Fibroblast of skin of left biceps (primary cell): ENCODE data around the gene COL9A1.
A peak's percentile ranks its signal among the peaks of the same experiment; 100 is the strongest.
"Not testable (repeated sequence)": the region's sequence is repeated elsewhere in the genome, so short reads cannot be mapped to it uniquely, and the experiment has no call there.

Source experiments
- DNase-seq, 2 experiments: peaks; one replicate each; pipeline ENCODE4 v3.0.0-alpha.2; 2013; ENCODE audit warnings: low read depth in 2 of 2

Gene COL9A1

DNA sequence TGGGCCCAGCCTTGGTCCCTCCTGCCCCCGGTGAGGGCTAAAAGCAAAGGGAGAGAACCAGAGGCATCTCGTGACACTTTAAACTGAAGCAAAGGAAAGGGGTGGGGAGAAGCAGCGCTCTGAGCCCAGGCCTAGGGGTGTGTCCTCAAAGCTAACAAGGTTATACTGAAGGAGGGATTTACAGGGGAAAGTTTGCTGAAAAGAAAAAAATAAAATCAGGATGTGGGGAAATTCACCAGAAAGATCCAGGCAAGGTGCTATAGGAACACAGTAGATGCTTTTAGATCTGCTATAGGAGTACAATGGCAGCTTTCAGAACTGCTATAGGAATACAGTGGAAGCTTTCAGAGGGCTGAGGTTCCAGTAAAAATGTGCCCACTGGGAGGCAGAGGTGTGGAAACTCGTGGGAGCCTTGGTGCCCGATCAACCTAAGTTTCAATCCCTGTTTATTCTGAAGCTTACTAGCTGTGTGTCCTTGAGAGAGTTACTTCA is at the start of gene COL9A1:
Gene COL9A1 (minus strand): TSS at position 51 of the 492 bp plus-strand sequence. CDS start 160 bp downstream, outside the sequence.
- DNase-seq: no peak

- DNase-seq: no peak
These were observed 48.6 kb upstream of the COL9A1 start for GRCh38 chr6:70351461-70351860.

- no peak for DNase-seq
These were observed 42.7 kb upstream of the COL9A1 start for GRCh38 chr6:70345619-70346018.

- no peak for DNase-seq
These were observed 40.4 kb upstream of the COL9A1 start for GRCh38 chr6:70343313-70343712.

GRCh38 chr6:70339810-70340209 is 36.9 kb upstream of the COL9A1 start:
- not testable (repeated sequence) for DNase-seq

DNA sequence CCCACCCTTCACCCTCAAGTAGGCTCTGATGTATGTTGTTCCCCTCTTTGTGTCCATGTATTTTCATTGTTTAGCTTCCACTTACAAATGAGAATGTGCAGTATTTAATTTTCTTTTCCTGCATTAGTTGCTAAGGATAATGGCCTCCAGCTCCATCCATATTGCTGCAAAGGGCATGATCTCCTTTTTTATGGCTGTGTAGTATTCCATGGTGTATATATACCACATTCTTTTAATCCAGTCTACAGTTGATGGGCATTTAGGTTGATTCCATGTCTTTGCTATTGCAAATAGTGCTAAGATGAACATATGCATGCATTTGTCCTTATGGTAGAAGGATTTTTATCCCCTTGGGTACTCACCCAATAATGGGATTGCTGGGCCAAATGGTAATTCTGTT is 35.9 kb upstream of the COL9A1 start:
- no peak for DNase-seq

- DNase-seq: no peak
These were observed 34.8 kb upstream of the COL9A1 start for GRCh38 chr6:70337743-70338105.

GRCh38 chr6:70336996-70337742 is 34.3 kb upstream of the COL9A1 start:
- no peak for DNase-seq

DNA sequence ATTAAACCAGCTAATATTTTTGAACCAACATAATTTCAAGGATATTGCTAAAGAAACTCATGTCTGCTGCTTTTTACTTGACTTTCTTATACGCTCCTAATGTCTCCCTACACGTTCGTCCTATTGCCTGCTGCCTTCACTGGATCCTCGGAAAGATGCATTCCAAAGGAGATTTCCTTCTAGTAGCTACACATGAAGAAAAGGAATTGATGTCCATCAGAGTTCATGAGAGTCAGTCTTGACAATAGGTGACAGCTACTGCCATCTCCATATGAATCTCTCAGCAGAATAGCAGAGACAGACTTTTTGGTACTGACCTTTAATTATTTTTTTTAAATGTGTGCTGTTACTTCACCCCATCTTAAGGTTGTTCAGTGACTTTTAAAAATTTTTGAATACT is 24.2 kb upstream of the COL9A1 start:
- no peak for DNase-seq

GRCh38 chr6:70325009-70325408 is 22.1 kb upstream of the COL9A1 start:
- DNase-seq: no peak

DNA sequence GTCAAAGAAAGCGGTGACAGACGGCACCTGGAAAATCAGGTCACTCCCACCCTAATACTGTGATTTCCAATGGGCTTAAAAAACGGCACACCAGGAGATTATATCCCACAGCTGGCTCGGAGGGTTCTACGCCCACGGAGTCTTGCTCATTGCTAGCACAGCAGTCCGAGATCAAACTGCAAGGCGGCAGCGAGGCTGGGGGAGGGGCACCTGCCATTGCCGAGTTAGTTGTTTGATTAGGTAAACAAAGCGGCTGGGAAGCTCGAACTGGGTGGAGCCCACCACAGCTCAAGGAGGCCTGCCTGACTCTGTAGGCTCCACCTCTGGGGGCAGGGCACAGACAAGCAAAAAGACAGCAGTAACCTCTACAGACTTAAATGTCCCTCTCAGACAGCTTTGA is 14.9 kb upstream of the COL9A1 start:
- not testable (repeated sequence) for DNase-seq

- DNase-seq: no peak
These were observed 12.3 kb upstream of the COL9A1 start for GRCh38 chr6:70315079-70315751.

GRCh38 chr6:70314296-70314695 is 11.4 kb upstream of the COL9A1 start:
- DNase-seq: no peak

- DNase-seq: peak; percentile 49 to 53
These were observed 9.4 kb upstream of the COL9A1 start for GRCh38 chr6:70312165-70312745.

GRCh38 chr6:70310063-70310694 is 7.3 kb upstream of the COL9A1 start:
- no peak for DNase-seq

- no peak for DNase-seq
These were observed 6.4 kb upstream of the COL9A1 start for GRCh38 chr6:70309243-70309642.

GRCh38 chr6:70308142-70308541 is 5.3 kb upstream of the COL9A1 start:
- not testable (repeated sequence) for DNase-seq

DNA sequence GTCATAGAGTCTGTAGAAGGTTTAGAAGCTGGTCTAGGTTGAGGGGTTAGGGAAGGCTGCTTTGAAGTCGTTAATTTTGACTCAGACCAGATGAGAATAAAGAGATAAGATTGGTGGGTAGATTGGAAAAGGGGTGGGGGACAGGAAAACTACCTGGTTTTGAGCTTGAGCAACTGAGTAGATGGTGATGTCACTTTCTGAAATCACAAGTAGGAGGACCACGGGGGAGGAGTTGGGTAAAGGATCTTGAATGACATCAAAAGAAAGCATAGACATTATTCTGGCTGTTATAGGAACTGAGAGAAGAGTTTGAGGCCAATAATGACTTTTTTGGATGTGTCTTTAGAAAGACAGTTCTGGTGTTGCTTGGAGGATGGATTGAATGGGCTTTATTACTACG is 4.1 kb upstream of the COL9A1 start:
- DNase-seq: no peak

GRCh38 chr6:70304616-70305015 is 1.7 kb upstream of the COL9A1 start:
- DNase-seq: no peak

DNA sequence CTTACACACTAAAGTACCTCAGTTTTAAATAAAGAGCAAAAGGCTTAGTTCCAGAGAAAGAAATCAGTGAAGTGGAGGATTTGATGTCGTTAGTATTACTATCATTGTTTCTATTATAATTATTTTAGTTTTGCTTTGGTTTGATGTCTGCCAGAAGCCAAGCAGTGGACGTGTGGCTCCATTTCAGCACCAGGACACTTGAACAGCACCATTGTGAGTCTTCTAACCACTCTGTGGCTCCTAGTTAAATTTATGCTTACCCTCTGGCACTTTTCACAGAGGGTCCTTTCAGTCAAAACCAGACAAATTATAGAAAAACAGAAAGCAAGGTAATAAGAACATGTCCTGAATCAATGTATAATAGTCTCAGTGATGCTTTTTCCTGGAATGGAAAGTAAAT is 3.4 kb downstream of the COL9A1 start:
- no peak for DNase-seq

DNA sequence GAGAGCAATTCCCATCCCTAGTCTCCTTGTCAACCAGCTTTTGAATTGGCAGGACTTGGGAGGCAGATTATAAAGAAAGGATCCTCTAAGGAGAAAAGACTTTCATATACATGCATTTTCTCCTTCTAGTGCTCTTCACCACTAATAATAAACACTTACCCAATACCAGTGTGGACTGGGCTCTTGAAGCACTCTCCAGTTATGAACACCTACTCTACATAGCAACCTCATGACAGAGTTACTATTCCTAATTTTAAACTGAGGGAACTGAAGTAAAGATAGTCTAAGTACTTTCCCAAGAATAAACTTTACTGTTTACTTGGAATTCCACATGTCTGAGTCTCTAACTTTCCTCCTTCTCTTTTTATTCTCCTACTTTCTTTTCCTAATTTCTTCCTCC is 4.8 kb downstream of the COL9A1 start:
- no peak for DNase-seq

GRCh38 chr6:70292193-70292592 is 10.7 kb downstream of the COL9A1 start:
- no peak for DNase-seq
